ENCODE results near the gene SHANK1. TPM values are rescaled to one million over a fixed set of nuclear protein-coding genes. Genes with fewer than 3 reads are reported as not detected.

SHANK1 gene
- polyA plus RNA-seq, 3 donors from 2014 or later = not detected

GRCh38 chr19:50723735-50724521, 4.3 kb upstream of the SHANK1 start:
- no peak for DNase-seq
- peak overlapping the region in 3 of 6 donors; percentile 15 to 92 (median 71) for H3K27ac Mint-ChIP-seq
- H3K36me3 Mint-ChIP-seq = no peaks in the 10 kb centered on the region
- H3K9me3 Mint-ChIP-seq = no peaks in the 10 kb centered on the region
- peak overlapping the region; percentile 58 to 93 (median 86) for H3K4me3 Mint-ChIP-seq
- peaks cover 7 to 37% of the 10 kb centered on the region in 2 donors for H3K4me1 Mint-ChIP-seq
- peaks cover 6 to 19% (median 12%) of the 10 kb centered on the region in 3 donors for H3K27me3 Mint-ChIP-seq (ENCODE audit: low read depth in 3 of 3)

GRCh38 chr19:50723069-50723468, 3.5 kb upstream of the SHANK1 start, which contains the start of gene CLEC11A:
TSS of gene CLEC11A (plus strand) at chr19:50723364. CDS start at chr19:50723526, 162 bp downstream.
- peak within 1 kb of the TSS; percentile 46 to 93 (median 84) for H3K4me3 Mint-ChIP-seq
- no peaks in the 10 kb centered on the region for H3K36me3 Mint-ChIP-seq
- peaks cover 6 to 19% (median 14%) of the 10 kb centered on the region in 3 donors for H3K27me3 Mint-ChIP-seq (ENCODE audit: low read depth in 3 of 3)
- no peaks in the 10 kb centered on the region for H3K9me3 Mint-ChIP-seq
- H3K27ac Mint-ChIP-seq = peak within 1 kb of the TSS in 2 of 6 donors; percentile 15 to 61
- peaks cover 7 to 31% of the 10 kb centered on the region in 2 donors for H3K4me1 Mint-ChIP-seq
- no peak for DNase-seq

GRCh38 chr19:50722201-50723013, 2.8 kb upstream of the SHANK1 start:
- Mint-ChIP-seq H3K4me1 (peaks cover 7 to 26% of the 10 kb centered on the region in 2 donors), H3K27me3 (ENCODE audit: low read depth in 3 of 3) (peaks cover 10 to 23% (median 15%) of the 10 kb centered on the region in 3 donors), H3K9me3 (no peaks in the 10 kb centered on the region), H3K27ac (peak overlapping the region in 1 of 6 donors; percentile 61), H3K36me3 (no peaks in the 10 kb centered on the region), H3K4me3 (peak overlapping the region in 2 of 5 donors; percentile 46 to 53)
- no peak for DNase-seq

- H3K27me3 Mint-ChIP-seq (ENCODE audit: low read depth in 3 of 3) = peaks cover 12 to 22% (median 15%) of the 10 kb centered on the region in 3 donors
These were observed 2.0 kb upstream of the SHANK1 start for GRCh38 chr19:50721441-50722137.

GRCh38 chr19:50720921-50721381, 1.3 kb upstream of the SHANK1 start:
- Mint-ChIP-seq H3K27me3 (ENCODE audit: low read depth in 3 of 3) (peaks cover 13 to 22% (median 13%) of the 10 kb centered on the region in 3 donors), H3K36me3 (no peaks in the 10 kb centered on the region), H3K4me3 (peak overlapping the region in 3 of 5 donors; percentile 36 to 44 (median 39)), H3K4me1 (peaks cover 5 to 18% of the 10 kb centered on the region in 2 donors), H3K27ac (peak overlapping the region in 1 of 6 donors; percentile 17), H3K9me3 (no peaks in the 10 kb centered on the region)
- DNase-seq = no peak

More at GRCh38 chr19:50721441-50722137, 2.0 kb upstream of the SHANK1 start:
- no peak for DNase-seq
- Mint-ChIP-seq H3K27ac (no peak overlapping the region), H3K36me3 (no peaks in the 10 kb centered on the region), H3K4me1 (peaks cover 7 to 24% of the 10 kb centered on the region in 2 donors), H3K4me3 (peak overlapping the region in 3 of 5 donors; percentile 0 to 36 (median 33)), H3K9me3 (no peaks in the 10 kb centered on the region)

- peaks cover 0 to 12% of the 10 kb centered on the region in 2 donors for H3K4me1 Mint-ChIP-seq
- peaks cover 16 to 24% (median 19%) of the 10 kb centered on the region in 3 donors for H3K27me3 Mint-ChIP-seq (ENCODE audit: low read depth in 3 of 3)
- DNase-seq = no peak
- H3K36me3 Mint-ChIP-seq = no peaks in the 10 kb centered on the region
- no peaks in the 10 kb centered on the region for H3K9me3 Mint-ChIP-seq
- H3K27ac Mint-ChIP-seq = peak overlapping the region in 1 of 6 donors; percentile 52
- peak overlapping the region in 4 of 5 donors; percentile 36 to 72 (median 51) for H3K4me3 Mint-ChIP-seq
These were observed 749 bp upstream of the SHANK1 start for GRCh38 chr19:50720181-50720920.

- Mint-ChIP-seq H3K36me3 (no peaks in the 10 kb centered on the region), H3K27me3 (ENCODE audit: low read depth in 3 of 3) (peaks cover 16 to 23% (median 19%) of the 10 kb centered on the region in 3 donors), H3K4me1 (peaks cover under 1 to 14% of the 10 kb centered on the region in 2 donors), H3K9me3 (no peaks in the 10 kb centered on the region), H3K4me3 (no peak overlapping the region), H3K27ac (no peak overlapping the region)
- no peak for DNase-seq
These were observed 525 bp downstream of the SHANK1 start for GRCh38 chr19:50719119-50719435.

- Mint-ChIP-seq H3K4me3 (no peak overlapping the region), H3K36me3 (no peaks in the 10 kb centered on the region), H3K27me3 (ENCODE audit: low read depth in 3 of 3) (peaks cover 16 to 23% (median 19%) of the 10 kb centered on the region in 3 donors), H3K27ac (no peak overlapping the region), H3K4me1 (peaks cover 6 to 20% of the 10 kb centered on the region in 2 donors), H3K9me3 (no peaks in the 10 kb centered on the region)
- no peak for DNase-seq
These were observed 1.1 kb downstream of the SHANK1 start for GRCh38 chr19:50718255-50719118.

- peak overlapping the region in 2 of 5 donors; percentile 10 to 41 for H3K4me3 Mint-ChIP-seq
- no peaks in the 10 kb centered on the region for H3K36me3 Mint-ChIP-seq
- no peaks in the 10 kb centered on the region for H3K9me3 Mint-ChIP-seq
- peaks cover 16 to 20% (median 17%) of the 10 kb centered on the region in 3 donors for H3K27me3 Mint-ChIP-seq (ENCODE audit: low read depth in 3 of 3)
- H3K4me1 Mint-ChIP-seq = peaks cover 12 to 24% of the 10 kb centered on the region in 2 donors
- no peak for DNase-seq
- no peak overlapping the region for H3K27ac Mint-ChIP-seq
These were observed 1.7 kb downstream of the SHANK1 start for GRCh38 chr19:50717891-50718254.

- no peak for DNase-seq
- Mint-ChIP-seq H3K36me3 (no peaks in the 10 kb centered on the region), H3K9me3 (no peaks in the 10 kb centered on the region), H3K27me3 (ENCODE audit: low read depth in 3 of 3) (peaks cover 16 to 20% (median 17%) of the 10 kb centered on the region in 3 donors), H3K27ac (no peak overlapping the region), H3K4me1 (peaks cover 19 to 31% of the 10 kb centered on the region in 2 donors), H3K4me3 (peak overlapping the region in 3 of 5 donors; percentile 24 to 56 (median 44))
These were observed 2.4 kb downstream of the SHANK1 start for GRCh38 chr19:50717026-50717723.

- Mint-ChIP-seq H3K27ac (no peak overlapping the region), H3K4me3 (peak overlapping the region in 2 of 5 donors; percentile 13 to 27), H3K4me1 (peaks cover 21 to 33% of the 10 kb centered on the region in 2 donors), H3K36me3 (no peaks in the 10 kb centered on the region), H3K27me3 (ENCODE audit: low read depth in 3 of 3) (peaks cover 16 to 17% (median 17%) of the 10 kb centered on the region in 3 donors), H3K9me3 (no peaks in the 10 kb centered on the region)
- DNase-seq = no peak
These were observed 3.2 kb downstream of the SHANK1 start for GRCh38 chr19:50716178-50717025.

All from immature natural killer cell (primary cell).